T-cell (primary cell): ENCODE results near the gene MFSD6L. TPM values are rescaled to one million over a fixed set of nuclear protein-coding genes. Genes with fewer than 3 reads are reported as not detected.

ENCODE experiments used
- ATAC-seq, 4 experiments: fragments of 200-7000 bp in 3 of 4; fragments of 150-1000 bp in 1 of 4; cut with Tn5 transposase; replicated peaks in 1 of 4; 1 replicate in 3 of 4; 2 replicates in 1 of 4; pipeline ENCODE4 v1.10.0; 2021; ENCODE audit warnings: moderate library complexity in 3 of 4, mild to moderate bottlenecking in 2 of 4, moderate number of reproducible peaks in 1 of 4
- CTCF ChIA-PET, 2 donors: fragments of 300-600 bp; sonication (Branson Sonifier 250); formaldehyde crosslinking; loops; one replicate each; lab custom pipeline; 2022; ENCODE audit warnings: antibody characterized with exemption in 2 of 2; lab: Charles Lee
- POLR2A ChIA-PET, 2 donors: fragments of 300-600 bp; sonication (Branson Sonifier 250); formaldehyde crosslinking; loops; one replicate each; lab custom pipeline; 2022; ENCODE audit warnings: antibody characterized with exemption in 2 of 2; lab: Charles Lee
- DNase-seq, 35 experiments: peaks; one replicate each; pipeline versions ENCODE4 v3.0.0 to v3.0.0-alpha.2; 2013 to 2023
- H3K27ac ChIP-seq: one replicate; pipeline ENCODE4 v1.5.1; 2013; ENCODE audit warnings: low read length
- H3K27me3 ChIP-seq, 2 experiments: replicated peaks in 1 of 2; 1 replicate in 1 of 2; 2 replicates in 1 of 2; pipeline versions ENCODE4 v1.6.1 to v1.7.0; 2013; ENCODE audit warnings: low read length in 1 of 2, mixed read lengths in 1 of 2; ENCODE audit not compliant: control insufficient read depth in 2 of 2, insufficient read depth in 2 of 2; ENCODE audit errors: extremely low read depth in 1 of 2
- H3K36me3 ChIP-seq, 2 donors: 1 replicate in 1 of 2; 2 replicates in 1 of 2; pipeline versions ENCODE4 v1.6.1 to v1.7.0; 2013; ENCODE audit warnings: low read length in 1 of 2; ENCODE audit not compliant: control insufficient read depth in 2 of 2, insufficient read depth in 1 of 2; ENCODE audit errors: extremely low read depth in 1 of 2
- H3K4me1 ChIP-seq, 2 experiments: 1 replicate in 1 of 2; 2 replicates in 1 of 2; pipeline versions ENCODE4 v1.6.1 to v1.7.0; 2013; ENCODE audit warnings: low read length in 2 of 2, mixed read lengths in 1 of 2; ENCODE audit not compliant: insufficient read depth in 2 of 2, control insufficient read depth in 1 of 2; ENCODE audit errors: extremely low read depth in 1 of 2
- H3K4me3 ChIP-seq, 2 donors: 1 replicate in 1 of 2; 2 replicates in 1 of 2; pipeline versions ENCODE4 v1.5.1 to v1.7.0; 2013; ENCODE audit warnings: mild to moderate bottlenecking in 2 of 2, low read length in 1 of 2, moderate library complexity in 1 of 2; ENCODE audit not compliant: control insufficient read depth in 1 of 2; ENCODE audit errors: extremely low read depth in 1 of 2
- H3K9me3 ChIP-seq: 2 replicates; pipeline ENCODE4 v1.7.0; 2013
- H3K27ac Mint-ChIP-seq, 2 donors: one replicate each; pipeline ENCODE4 v1.8.0; 2020 to 2021; ENCODE audit warnings: mild to moderate bottlenecking in 2 of 2, mixed read lengths in 2 of 2
- H3K27me3 Mint-ChIP-seq, 2 donors: one replicate each; pipeline ENCODE4 v1.8.0; 2021 to 2022; ENCODE audit warnings: mixed read lengths in 2 of 2
- H3K36me3 Mint-ChIP-seq: one replicate; pipeline ENCODE4 v1.8.0; 2021; ENCODE audit warnings: mixed read lengths
- H3K4me1 Mint-ChIP-seq, 3 donors: one replicate each; pipeline ENCODE4 v1.8.0; 2020 to 2022; ENCODE audit warnings: mixed read lengths in 3 of 3, mild to moderate bottlenecking in 1 of 3
- H3K4me3 Mint-ChIP-seq, 3 donors: one replicate each; pipeline ENCODE4 v1.8.0; 2020 to 2022; ENCODE audit warnings: mild to moderate bottlenecking in 3 of 3, mixed read lengths in 3 of 3, moderate library complexity in 3 of 3
- H3K9me3 Mint-ChIP-seq, 3 donors: one replicate each; pipeline ENCODE4 v1.8.0; 2020 to 2022; ENCODE audit warnings: mixed read lengths in 3 of 3
- WGBS: methylation state at CpG from one replicate; pipeline ENCODE4 v1.1.5; 2013; ENCODE audit warnings: missing lambda C conversion rate; ENCODE audit not compliant: insufficient coverage; 5-methylcytosine and 5-hydroxymethylcytosine counted together
- total RNA-seq, 35 experiments: library from RNA in 6 of 35; stranded (reverse) in 6 of 35; fragments of 120-200 nt in 1 of 35; gene quantifications; one replicate each; pipeline versions ENCODE4 v1.2.1 to v1.2.4 and lab custom pipeline; 2013 to 2026

MFSD6L gene
- total RNA-seq, 5 donors from 2014 or later (not counting 1 experiment from before 2014, with no cell fraction given), result 0.13 to 0.32 (median 0.20) TPM; not detected in 1

DNA sequence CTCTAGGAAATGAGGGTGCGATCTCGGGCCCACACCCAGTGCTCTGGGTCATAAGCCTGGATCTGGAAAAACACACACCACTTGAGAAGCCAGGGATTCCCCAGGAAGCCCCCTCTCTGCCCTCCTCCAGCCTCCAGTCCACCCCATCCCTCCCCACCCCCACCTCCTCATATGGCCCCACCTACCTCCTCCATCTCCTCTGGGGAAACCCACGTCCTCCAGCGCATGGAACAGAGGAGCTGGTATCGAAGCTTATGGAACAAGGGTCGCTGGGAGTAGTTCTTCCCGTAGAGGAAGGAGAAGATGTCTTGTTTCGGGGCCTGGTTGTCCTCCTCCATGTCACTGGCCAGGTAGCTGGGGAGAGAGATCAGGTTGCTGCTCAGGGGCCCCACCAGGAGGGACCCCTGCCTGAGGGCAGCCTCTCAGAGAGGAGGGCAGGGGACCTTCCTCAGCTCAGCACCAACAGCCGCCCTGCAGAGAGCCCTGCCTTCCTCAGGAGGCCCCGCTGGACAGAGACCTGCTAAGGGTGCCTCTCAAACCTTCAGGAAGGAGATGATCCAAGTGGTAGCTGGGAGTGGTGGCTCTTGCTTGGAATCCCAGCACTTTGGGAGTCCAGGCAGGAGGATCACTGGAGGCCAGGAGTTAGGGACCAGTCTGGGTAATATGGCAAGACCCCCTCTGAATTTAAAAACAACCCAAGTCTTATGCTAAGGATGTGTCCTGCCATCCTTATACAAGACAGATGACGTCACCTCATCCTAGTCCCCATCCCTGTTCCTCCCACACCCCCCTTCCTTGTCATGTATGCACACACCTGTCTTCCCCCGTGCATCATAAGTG, 45.8 kb downstream of the MFSD6L start:
- ChIA-PET CTCF (interaction anchor here (0.5 to 1.3 kb wide), 3 partner anchors 32 to 343 kb away, joined by 3 to 5 read pairs (median 3); no protein-coding TSS in a partner anchor), POLR2A (no interaction called here)
- H3K9me3 Mint-ChIP-seq, result no peaks in the 10 kb centered on the region
- DNase-seq (no peak), ATAC-seq (no peak)
- H3K36me3 Mint-ChIP-seq, result no peaks in the 10 kb centered on the region
- no peak overlapping the region for H3K4me3 ChIP-seq
- no peaks in the 10 kb centered on the region for H3K9me3 ChIP-seq
- H3K27ac ChIP-seq, result no peak overlapping the region
- peaks cover 22 to 23% of the 10 kb centered on the region in 2 donors for H3K27me3 Mint-ChIP-seq
- no peaks in the 10 kb centered on the region for H3K4me1 ChIP-seq
- peaks cover 0 to 27% of the 10 kb centered on the region in 2 experiments for H3K27me3 ChIP-seq
- WGBS, result 67% methylated on average over 6 of the region's 12 CpGs
- H3K36me3 ChIP-seq, result no peaks in the 10 kb centered on the region
- peaks cover under 1 to 3% (median under 1%) of the 10 kb centered on the region in 3 donors for H3K4me1 Mint-ChIP-seq
- H3K27ac Mint-ChIP-seq, result no peak overlapping the region
- H3K4me3 Mint-ChIP-seq, result no peak overlapping the region

DNA sequence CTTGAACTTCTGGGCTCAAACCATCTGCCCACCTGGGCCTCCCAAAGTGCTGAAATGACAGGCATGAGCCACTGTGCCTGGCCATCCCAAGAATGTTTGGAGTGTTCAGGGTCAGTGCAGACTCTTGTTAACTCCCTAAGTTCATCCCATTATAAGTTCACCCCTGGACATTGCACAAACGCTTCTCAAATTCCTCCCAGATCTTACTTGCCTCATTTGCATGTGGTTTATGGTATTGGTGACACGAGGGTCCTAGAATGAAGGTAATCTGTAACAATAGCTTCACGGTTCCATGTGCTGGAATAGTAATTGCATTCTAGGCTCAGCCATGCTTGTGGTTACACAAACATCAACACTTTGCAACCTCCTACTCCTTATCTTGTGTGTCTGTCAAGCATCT, 49.5 kb downstream of the MFSD6L start:
- Histone ChIP-seq H3K4me3 (no peak overlapping the region), H3K4me1 (peaks cover 0 to 16% of the 10 kb centered on the region in 2 experiments), H3K9me3 (no peaks in the 10 kb centered on the region), H3K36me3 (no peaks in the 10 kb centered on the region), H3K27ac (no peak overlapping the region), H3K27me3 (peaks cover 0 to 11% of the 10 kb centered on the region in 2 experiments)
- 63% methylated on average over 1 of the region's 3 CpGs for WGBS
- POLR2A ChIA-PET, result interaction anchor here in 1 of 2 donors (0.6 kb wide), 1 partner anchor 297 kb away, joined by 4 read pairs; no protein-coding TSS in a partner anchor
- Mint-ChIP-seq H3K9me3 (no peaks in the 10 kb centered on the region), H3K4me1 (peaks cover 7 to 19% (median 14%) of the 10 kb centered on the region in 3 donors), H3K27me3 (peaks cover 2 to 3% of the 10 kb centered on the region in 2 donors), H3K4me3 (no peak overlapping the region), H3K36me3 (no peaks in the 10 kb centered on the region), H3K27ac (no peak overlapping the region)
- DNase-seq (no peak), ATAC-seq (no peak)
- CTCF ChIA-PET, result no interaction called here

DNA sequence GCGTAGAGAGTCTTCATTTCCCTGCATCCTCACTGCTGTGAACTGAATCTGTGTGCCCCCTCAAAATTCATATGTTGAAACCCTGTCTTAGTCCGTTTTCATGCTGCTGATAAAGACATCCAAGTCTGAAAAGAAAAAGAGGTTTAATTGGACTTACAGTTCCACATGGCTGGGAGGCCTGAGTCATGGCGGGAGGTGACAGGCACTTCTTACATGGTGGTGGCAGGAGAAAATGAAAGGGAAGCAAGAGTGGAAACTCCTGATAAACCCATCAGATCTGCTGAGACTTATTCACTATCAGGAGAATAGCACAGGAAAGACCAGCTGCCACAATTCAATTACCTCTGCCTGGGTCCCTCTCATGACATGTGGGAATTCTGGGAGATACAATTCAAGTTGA, 51.4 kb downstream of the MFSD6L start:
- H3K4me1 Mint-ChIP-seq, result peaks cover 7 to 26% (median 22%) of the 10 kb centered on the region in 3 donors
- Histone ChIP-seq H3K36me3 (no peaks in the 10 kb centered on the region), H3K9me3 (no peaks in the 10 kb centered on the region), H3K27me3 (peaks cover 0 to 3% of the 10 kb centered on the region in 2 experiments), H3K27ac (no peak overlapping the region), H3K4me1 (peaks cover 0 to 20% of the 10 kb centered on the region in 2 experiments), H3K4me3 (no peak overlapping the region)
- H3K4me3 Mint-ChIP-seq, result no peak overlapping the region
- peak overlapping the region in 1 of 2 donors; percentile 25 for H3K27ac Mint-ChIP-seq
- POLR2A ChIA-PET, result no interaction called here
- H3K27me3 Mint-ChIP-seq, result no peaks in the 10 kb centered on the region
- WGBS, result no CpG with 5 or more reads among the region's 3 CpGs
- no peaks in the 10 kb centered on the region for H3K9me3 Mint-ChIP-seq
- H3K36me3 Mint-ChIP-seq, result no peaks in the 10 kb centered on the region
- CTCF ChIA-PET, result interaction anchor here in 1 of 2 donors (0.6 kb wide), 1 partner anchor 345 kb away, joined by 11 read pairs; no protein-coding TSS in a partner anchor
- DNase-seq (no peak), ATAC-seq (no peak)

Other genes with a start within 250 kb of the MFSD6L start
- gene MYH10, start 168.6 kb downstream of the MFSD6L start, total RNA-seq, result 1 to 10 TPM; 1.3 to 2.8 (median 2.1) TPM
- gene CCDC42, start 54.5 kb downstream of the MFSD6L start, total RNA-seq, result under 1 TPM in 1 of 5 donors, not detected in 4; 0.46 TPM
- not detected for gene SPDYE4, start 40.8 kb downstream of the MFSD6L start, total RNA-seq
- gene PIK3R6, start 68.3 kb upstream of the MFSD6L start, total RNA-seq, result 1 to 10 TPM in 2 of 5 donors, under 1 TPM in 3; 0.53 to 1.4 (median 0.72) TPM
- gene PIK3R5, start 166.3 kb upstream of the MFSD6L start, total RNA-seq, result 100 to 1,000 TPM; 118 to 210 (median 151) TPM
- gene NTN1, start 222.1 kb upstream of the MFSD6L start, total RNA-seq, result under 1 TPM in 4 of 5 donors, not detected in 1; 0.07 to 0.15 (median 0.12) TPM